ENCODE measurements around the gene KMT5B. TPM values are rescaled to one million over a fixed set of nuclear protein-coding genes. Genes with fewer than 3 reads are reported as not detected.

Gene KMT5B
- total and polyA plus RNA-seq, 2 of the 13 experiments (the other 11 are each of a cell fraction or from before 2014, with no cell fraction given): 17.6 to 23.7 TPM

GRCh38 chr11:68117853-68118470 is 95.1 kb downstream of the KMT5B start (continued):
- TF ChIP-seq NR2F6 (IDR thresholded peaks at IDR 0.05) (no peak), NR2F6 (CRISPR knock-in tag; IDR thresholded peaks at IDR 0.05) (0 out of 2 replicates have a peak, but pooled peaks have one; percentile 6), SATB2 (CRISPR knock-in tag; IDR thresholded peaks at IDR 0.05) (peak; percentile 27; the same call in 1 of the 2 replicates), ATF4 (CRISPR knock-in tag; IDR thresholded peaks at IDR 0.05) (no peak), TMF1 (CRISPR knock-in tag; IDR thresholded peaks at IDR 0.05; ENCODE audit: low read depth) (no peak), HMGA1 (CRISPR knock-in tag; conservative IDR thresholded peaks at IDR 0.05) (no peak), ZSCAN9 (CRISPR knock-in tag; IDR thresholded peaks at IDR 0.05; ENCODE audit: borderline replicate concordance) (0 out of 2 replicates have a peak, but pooled peaks have one; percentile 22), ZNF160 (CRISPR knock-in tag; IDR thresholded peaks at IDR 0.05) (no peak), HMG20B (CRISPR knock-in tag; conservative IDR thresholded peaks at IDR 0.05) (no peak), RFXANK (CRISPR knock-in tag; IDR thresholded peaks at IDR 0.05) (no peak), ZNF367 (CRISPR knock-in tag; IDR thresholded peaks at IDR 0.05; ENCODE audit: borderline replicate concordance) (no peak), ZC3H4 (CRISPR knock-in tag; IDR thresholded peaks at IDR 0.05; ENCODE audit: borderline replicate concordance) (0 out of 2 replicates have a peak, but pooled peaks have one; percentile 37), IRF2 (CRISPR knock-in tag; IDR thresholded peaks at IDR 0.05) (0 out of 2 replicates have a peak, but pooled peaks have one; percentile 32), ZNF441 (CRISPR knock-in tag; IDR thresholded peaks at IDR 0.05; ENCODE audit: borderline replicate concordance) (0 out of 2 replicates have a peak, but pooled peaks have one; percentile 40), HINFP (CRISPR knock-in tag; IDR thresholded peaks at IDR 0.05; ENCODE audit: low read depth) (no peak), NR2C2 (CRISPR knock-in tag; IDR thresholded peaks at IDR 0.05; ENCODE audit: borderline replicate concordance) (no peak), ZNF569 (CRISPR knock-in tag; IDR thresholded peaks at IDR 0.05; ENCODE audit: borderline replicate concordance) (no peak), HOXA3 (CRISPR knock-in tag; IDR thresholded peaks at IDR 0.05) (peak; percentile 18; the same call in 1 of the 2 replicates), SALL2 (CRISPR knock-in tag; IDR thresholded peaks at IDR 0.05) (0 out of 2 replicates have a peak, but pooled peaks have one; percentile 61), ZNF713 (CRISPR knock-in tag; IDR thresholded peaks at IDR 0.05) (no peak), XRCC5 (optimal IDR thresholded peaks at IDR 0.05; ENCODE audit: low read length) (peak; percentile 17), ATM (IDR thresholded peaks at IDR 0.05; ENCODE audit: borderline replicate concordance) (no peak), SAP130 (CRISPR knock-in tag; IDR thresholded peaks at IDR 0.05; ENCODE audit: low read depth) (peak; percentile 37), ZNF878 (CRISPR knock-in tag; IDR thresholded peaks at IDR 0.05) (no peak), POLR2AphosphoS2 (IDR thresholded peaks at IDR 0.05; ENCODE audit: low read depth, low read length) (0 out of 2 replicates have a peak, but pooled peaks have one; percentile 52), HCFC1 (IDR thresholded peaks at IDR 0.05; ENCODE audit: low read depth, low read length) (no peak)

Data from HepG2 (cell line).